GM18505 (cell line): ENCODE results near the gene SNRNP70.

Experiments
- ATAC-seq: cut with Tn5 transposase; IDR thresholded peaks from one replicate; pipeline ENCODE4 v1.9.1; 2021; ENCODE audit not compliant: unreplicated experiment
- POLR2A ChIP-seq: IDR thresholded peaks from 4 replicates; pipeline ENCODE4 v1.6.1; 2011; ENCODE audit warnings: borderline replicate concordance; ENCODE audit not compliant: insufficient read depth, insufficient read length; ENCODE audit errors: extremely low read depth

SNRNP70 gene

DNA sequence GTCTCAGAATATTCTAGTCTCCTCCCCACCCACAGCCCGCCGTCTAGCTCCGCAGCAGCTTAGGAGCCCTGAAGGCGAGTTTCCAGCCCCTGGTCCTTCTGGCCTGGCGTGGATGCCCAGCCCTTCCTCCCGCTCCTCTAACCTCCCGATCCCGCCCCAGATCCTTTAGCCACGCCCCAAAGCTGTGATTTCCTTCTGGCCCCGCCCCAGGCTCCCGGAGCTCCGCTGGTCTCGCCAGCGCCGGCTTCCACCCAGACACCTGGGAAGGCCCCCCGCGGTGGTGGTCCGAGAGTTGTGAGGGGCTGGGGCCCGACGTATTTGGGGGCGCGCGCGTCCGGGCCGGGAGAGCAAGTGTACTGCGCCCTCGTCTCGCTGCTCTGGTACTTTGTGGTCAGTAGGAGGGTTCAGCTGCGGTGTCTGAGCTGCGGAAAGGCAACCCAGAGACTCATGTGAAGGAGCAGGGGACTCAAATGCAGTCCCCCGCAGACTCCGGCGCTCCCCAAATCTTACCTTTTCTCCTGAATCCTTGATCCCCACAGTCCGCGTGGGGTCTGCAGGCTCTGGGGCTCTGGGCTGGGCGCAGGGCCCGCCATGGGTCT, 27.5 kb upstream of the SNRNP70 start, which contains the start of gene CGB7:
TSS of gene CGB7 (minus strand) at position 114 of the 599 bp plus-strand sequence. CDS start 2,374 bp downstream, outside the sequence.
- ATAC-seq, result no peak
- no peak for TF ChIP-seq POLR2A

DNA sequence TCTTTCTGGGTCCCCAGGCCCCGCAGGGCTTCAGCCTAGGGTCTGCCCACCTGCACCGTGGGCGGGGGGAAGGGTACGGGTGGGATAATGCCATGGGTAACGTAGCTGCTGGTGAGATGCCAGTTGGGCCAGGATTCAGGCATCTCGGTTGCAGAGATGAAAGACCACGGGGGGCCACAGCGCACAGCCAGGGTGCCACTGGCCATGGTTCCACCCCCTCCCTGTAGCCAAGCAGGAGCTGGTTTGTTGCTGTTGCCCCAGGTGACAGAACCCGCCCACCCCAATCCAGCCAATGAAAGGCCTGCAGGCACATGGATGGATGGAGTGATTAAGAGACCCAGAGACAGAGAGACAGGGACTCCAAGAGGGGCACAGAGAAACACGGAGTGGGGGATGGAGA, 26.7 kb upstream of the SNRNP70 start:
- no peak for ATAC-seq
- no peak for TF ChIP-seq POLR2A

DNA sequence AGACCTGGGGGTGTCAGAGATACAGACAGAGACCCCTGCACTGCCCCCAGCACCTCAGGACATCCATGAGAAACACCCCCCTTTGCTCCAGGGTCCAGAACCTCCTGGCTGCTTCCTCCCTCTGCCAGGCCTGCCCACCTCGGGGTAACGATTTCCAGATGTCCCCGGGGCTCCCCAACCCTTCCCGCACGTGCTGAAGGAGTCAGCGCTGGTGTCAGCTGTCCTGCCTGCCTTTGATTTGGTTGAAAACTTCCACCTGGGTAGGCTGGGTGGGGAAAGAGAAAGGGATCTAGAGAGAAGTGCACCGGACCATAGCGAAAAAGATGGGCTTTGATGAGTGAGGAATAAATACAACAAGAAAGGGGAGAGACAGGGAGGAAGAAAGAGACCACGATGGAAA, 26.2 kb upstream of the SNRNP70 start:
- no peak for ATAC-seq
- TF ChIP-seq POLR2A, result no peak

DNA sequence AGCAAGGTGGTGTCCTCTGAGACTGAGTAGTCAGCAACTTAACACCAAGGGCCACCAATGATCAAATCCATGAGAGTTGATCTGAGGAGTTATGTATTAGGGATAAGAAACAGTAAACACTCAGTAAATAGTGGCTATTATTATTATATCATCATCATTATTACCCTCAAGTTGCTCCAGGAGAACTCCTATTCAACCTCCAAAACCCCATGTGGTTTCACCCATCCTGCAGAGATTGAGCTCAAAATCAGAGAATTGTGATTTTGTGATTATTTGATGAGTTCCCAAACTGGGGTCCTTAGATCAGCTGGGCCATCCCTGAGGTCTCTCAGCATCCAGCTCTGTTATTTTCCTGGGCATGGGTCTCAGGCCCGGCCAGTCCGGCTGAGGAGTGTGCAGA, 24.3 kb upstream of the SNRNP70 start:
- no peak for TF ChIP-seq POLR2A
- no peak for ATAC-seq

DNA sequence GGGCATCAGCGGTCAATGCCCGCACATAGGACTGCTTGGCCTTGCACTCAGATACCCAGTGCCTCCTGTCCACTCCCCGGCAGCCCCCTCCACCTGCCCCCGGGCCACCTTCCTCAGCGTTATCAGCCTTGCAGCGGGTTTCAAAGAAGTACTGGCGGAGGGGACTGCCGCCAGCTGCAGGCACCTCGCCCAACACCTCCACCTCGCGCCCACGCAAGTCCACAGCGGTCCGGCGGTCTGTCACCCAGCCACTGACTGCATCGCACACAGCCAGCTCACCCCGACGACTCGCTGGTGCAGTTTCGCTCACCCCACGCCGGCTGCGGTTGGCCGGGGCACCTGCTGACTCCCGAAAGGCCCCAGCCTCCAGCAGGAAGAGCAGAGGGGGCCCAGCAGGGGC, 23.8 kb upstream of the SNRNP70 start:
- no peak for TF ChIP-seq POLR2A
- no peak for ATAC-seq

DNA sequence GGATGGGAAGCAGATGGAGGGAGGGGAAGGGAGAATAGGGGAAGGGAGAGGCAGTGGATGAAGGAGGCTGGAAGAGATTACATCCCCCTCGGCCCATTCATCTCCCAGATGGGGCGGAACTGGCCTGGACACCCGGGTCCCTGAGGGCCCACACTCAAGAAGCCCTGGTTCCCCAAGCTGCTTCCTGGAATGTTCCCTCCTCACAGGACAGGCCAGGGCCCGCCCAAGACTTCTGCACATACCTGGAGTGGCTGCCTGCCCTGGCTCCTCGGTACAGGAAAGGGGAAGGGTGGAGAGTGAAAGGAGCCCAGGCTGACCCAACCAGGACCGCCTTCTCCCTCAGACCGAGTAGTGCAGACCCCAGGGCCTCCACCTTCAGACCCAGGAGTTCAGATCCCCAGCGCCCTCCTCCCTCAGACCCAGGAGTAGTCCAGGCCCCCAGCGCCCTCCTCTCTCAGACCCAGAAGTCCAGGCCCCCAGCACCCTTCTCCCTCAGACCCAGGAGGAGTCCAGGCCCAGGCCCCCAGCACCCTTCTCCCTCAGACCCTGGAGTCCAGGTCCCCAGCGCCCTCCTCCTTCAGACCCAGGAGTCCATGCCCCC, 21.1 kb upstream of the SNRNP70 start:
- no peak for TF ChIP-seq POLR2A
- no peak for ATAC-seq

DNA sequence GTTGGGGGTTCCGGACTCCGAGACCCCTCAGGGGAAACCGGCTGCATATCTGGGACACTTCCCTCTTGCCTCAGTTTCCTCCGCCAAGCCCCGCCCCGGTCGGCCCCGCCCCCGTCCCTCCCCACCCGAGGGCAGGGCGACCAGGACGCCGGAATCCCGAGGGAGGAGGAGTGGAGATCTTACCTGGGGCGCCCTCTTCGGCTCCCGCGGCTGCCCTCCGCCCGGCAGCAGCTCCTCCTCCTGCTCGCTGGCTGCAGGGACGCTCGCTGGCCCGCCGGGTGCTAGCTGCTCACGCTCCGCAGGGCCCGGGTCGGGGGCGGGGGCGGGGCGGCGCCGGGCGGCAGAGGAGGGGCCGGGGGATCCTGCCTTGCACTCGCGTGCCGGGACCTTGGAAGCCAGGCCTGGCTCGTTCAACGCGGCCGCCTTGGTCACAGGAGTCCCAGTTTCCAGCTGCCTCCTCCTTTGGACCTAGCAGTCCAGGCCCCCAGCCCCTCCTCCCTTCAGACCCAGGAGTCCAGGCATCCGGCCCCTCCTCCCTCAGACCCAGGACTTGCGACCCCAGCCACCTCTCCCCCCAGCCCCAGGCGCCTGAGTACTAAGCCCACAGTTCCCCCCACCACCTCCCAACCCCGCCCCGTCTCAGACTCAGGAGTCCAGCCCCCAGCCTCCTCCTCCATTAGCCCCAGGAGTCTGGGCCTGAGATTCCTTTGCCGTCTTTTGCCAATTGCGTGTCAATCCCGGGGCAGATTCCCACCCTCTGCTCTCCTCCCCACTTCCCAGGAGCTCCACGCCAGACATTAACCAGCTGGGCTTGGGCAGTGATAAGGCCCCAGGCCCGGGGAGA, 20.3 kb upstream of the SNRNP70 start, which contains the start of gene NTF4:
TSS of gene NTF4 (minus strand) at position 51 of the 844 bp plus-strand sequence. CDS start 2,821 bp downstream, outside the sequence.
- TF ChIP-seq POLR2A, result no peak
- ATAC-seq, result no peak

DNA sequence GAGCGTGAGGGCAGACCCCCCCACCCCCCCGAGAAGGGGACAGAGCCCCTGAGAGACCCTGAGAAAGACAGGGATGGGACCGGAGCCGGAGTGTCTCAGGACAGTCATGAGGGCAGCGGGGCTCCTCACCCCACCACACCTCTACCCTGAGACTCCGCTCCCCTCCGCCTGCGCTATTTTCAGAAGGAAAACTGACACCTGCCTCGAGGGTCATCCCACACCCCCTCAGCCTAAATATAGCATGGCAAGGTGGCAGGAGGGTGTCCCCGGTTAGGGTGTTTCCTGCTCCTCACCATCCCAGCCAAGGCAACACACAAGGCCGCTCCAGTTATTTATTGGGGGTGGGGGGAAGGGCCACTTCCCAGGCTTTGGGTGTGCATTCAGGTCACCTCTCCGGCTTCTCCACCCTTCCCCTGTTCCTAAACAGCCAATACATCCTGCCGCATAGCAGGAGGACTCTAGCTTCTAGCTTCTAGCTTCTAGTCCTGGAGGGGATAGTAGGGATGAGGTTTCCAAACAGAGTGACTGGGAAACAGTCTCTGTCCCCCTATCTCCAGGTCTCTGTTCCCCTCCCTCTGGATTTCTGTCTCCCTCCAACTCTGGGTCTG, 19.2 kb upstream of the SNRNP70 start:
- no peak for ATAC-seq
- no peak for TF ChIP-seq POLR2A

DNA sequence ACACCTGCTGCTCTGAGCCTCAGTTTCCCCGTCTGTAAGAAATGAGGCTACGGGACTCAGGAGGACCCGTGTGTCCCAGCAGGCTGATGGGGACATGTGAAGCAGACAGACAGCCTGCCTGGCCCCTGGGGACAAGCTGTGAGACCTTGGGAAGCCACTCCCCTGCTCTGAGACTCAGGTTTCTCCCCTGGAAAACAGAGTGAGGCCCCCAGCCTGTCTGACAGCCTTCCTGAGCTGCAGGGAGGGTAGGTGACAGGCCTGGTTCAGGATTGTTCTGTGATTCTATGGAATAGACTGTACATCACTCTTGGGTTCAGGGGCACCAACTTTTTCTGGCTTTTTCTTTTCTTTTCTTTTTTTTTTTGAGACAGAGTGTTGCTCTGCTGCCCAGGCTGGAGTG, 17.7 kb upstream of the SNRNP70 start:
- TF ChIP-seq POLR2A, result no peak
- no peak for ATAC-seq

DNA sequence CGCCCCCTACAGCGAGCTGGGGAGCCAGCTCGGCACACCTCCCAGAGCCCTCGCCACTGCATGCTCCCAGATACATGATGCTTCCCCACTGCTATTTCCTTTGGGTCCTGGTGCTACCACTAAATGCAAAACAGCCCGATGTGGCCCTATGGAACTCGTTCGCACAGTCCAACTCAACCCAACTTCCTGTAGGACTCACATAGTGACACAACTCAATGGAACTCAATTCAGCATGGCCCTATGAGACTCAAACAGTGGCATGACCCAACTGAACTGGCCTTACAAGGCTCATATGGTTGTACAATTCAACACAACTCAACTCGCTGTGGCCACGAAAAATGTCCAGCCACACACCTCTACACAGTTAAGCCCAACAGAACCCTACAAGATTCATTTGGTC, 16.2 kb upstream of the SNRNP70 start:
- ATAC-seq, result no peak
- no peak for TF ChIP-seq POLR2A

DNA sequence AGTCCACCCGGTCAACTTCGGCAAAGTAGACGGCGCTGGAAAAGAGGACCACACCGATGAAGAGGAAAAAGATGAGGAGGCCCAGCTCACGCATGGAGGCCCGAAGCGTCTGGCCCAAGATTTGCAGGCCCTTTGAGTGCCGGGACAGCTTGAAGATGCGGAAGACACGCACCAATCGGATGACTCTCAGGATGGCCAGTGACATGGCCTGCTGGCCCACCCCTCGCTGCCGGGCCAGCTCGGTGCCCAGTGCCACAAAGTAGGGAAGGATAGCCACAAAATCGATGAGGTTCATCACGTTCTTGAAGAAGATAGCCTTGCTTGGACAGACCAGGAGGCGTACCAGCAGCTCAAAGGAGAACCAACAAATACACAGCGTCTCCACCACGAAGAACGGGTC, 14.8 kb upstream of the SNRNP70 start:
- no peak for TF ChIP-seq POLR2A
- ATAC-seq, result no peak

DNA sequence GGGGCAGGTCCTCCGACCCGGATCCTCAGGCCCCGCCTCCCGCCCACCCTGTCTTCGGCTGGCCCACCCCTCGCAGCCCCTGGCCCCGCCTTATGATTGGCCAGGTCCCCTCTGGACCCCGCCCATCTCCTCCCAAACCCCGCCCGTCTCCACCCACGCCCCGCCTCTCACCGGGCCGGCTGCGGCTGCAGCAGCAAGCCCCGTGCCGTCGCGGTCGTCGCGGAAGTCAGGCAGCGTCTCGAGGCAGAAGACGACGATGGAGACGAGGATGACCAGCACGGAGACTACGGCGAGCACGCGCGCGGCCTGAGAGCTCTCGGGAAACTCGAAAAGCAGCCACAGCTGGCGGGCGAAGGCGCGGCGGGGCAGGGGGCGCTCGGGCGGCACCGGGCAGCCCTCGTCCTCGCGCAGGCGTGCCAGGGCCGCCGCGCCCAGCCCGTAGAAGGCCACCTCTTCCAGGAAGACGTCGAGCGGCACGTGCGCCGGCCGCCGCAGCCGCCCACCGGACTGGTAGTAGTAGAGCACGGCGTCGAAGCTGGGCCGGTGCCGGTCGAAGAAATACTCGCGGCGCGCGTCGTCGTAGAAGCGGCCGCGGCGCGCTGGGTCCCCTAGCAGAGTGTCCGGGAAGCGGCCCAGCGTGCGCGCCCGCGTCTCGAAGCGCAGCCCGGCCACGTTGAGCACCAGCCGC, 13.2 kb upstream of the SNRNP70 start:
- no peak for ATAC-seq
- TF ChIP-seq POLR2A, result no peak
